Keratinocyte (primary cell): ENCODE results near the gene OR2V2. TPM values are rescaled to one million over a fixed set of nuclear protein-coding genes. Genes with fewer than 3 reads are reported as not detected.
"Not testable (repeated sequence)": the region's sequence is repeated elsewhere in the genome, so short reads cannot be mapped to it uniquely, and the experiment has no call there.

ENCODE experiments used
- DNase-seq: peaks from one replicate; pipeline ENCODE4 v3.0.0-alpha.2; 2011; ENCODE audit warnings: low read depth, missing footprints, low spot score
- FAIRE-seq: peaks from 2 replicates; lab custom pipeline; 2011; peaks lifted over from hg19 to GRCh38; lab: Jason Lieb, UNC
- H2AFZ ChIP-seq: 2 replicates; pipeline ENCODE4 v1.6.0; 2012; ENCODE audit warnings: low read length, control low read depth, inconsistent platforms; ENCODE audit not compliant: control insufficient read depth
- H3K27ac ChIP-seq: 2 replicates; pipeline ENCODE4 v1.5.1; 2011; ENCODE audit warnings: low read length; ENCODE audit not compliant: control insufficient read depth, insufficient read depth
- H3K27me3 ChIP-seq: 3 replicates; pipeline ENCODE4 v1.6.0; 2011; ENCODE audit warnings: low read length; ENCODE audit not compliant: control insufficient read depth, insufficient read depth; ENCODE audit errors: extremely low read depth
- H3K36me3 ChIP-seq, 2 experiments: 2 replicates in 1 of 2; 3 replicates in 1 of 2; pipeline ENCODE4 v1.5.1; 2011; ENCODE audit warnings: low read length in 2 of 2, mild to moderate bottlenecking in 1 of 2; ENCODE audit not compliant: control insufficient read depth in 2 of 2, insufficient read depth in 2 of 2; ENCODE audit errors: extremely low read depth in 1 of 2
- H3K4me1 ChIP-seq: 3 replicates; pipeline ENCODE4 v1.5.1; 2011; ENCODE audit warnings: low read length; ENCODE audit not compliant: control insufficient read depth, insufficient read depth; ENCODE audit errors: extremely low read depth
- H3K4me2 ChIP-seq: 3 replicates; pipeline ENCODE4 v1.6.0; 2011; ENCODE audit warnings: low read depth, low read length; ENCODE audit not compliant: control insufficient read depth, insufficient read depth; ENCODE audit errors: extremely low read depth
- H3K4me3 ChIP-seq, 3 experiments: fragments of 200-600 bp in 1 of 3; sonication (generic) in 1 of 3; 2 replicates in 2 of 3; 3 replicates in 1 of 3; pipeline ENCODE4 v1.5.1; 2011 to 2016; ENCODE audit warnings: low read length in 3 of 3, mild to moderate bottlenecking in 3 of 3, control low read depth in 2 of 3, inconsistent platforms in 1 of 3, low read depth in 1 of 3, mixed read lengths in 1 of 3, mixed run types in 1 of 3, moderate library complexity in 1 of 3; ENCODE audit not compliant: control insufficient read depth in 2 of 3, insufficient read depth in 2 of 3; ENCODE audit errors: extremely low read depth in 1 of 3
- H3K79me2 ChIP-seq: 2 replicates; pipeline ENCODE4 v1.6.0; 2012; ENCODE audit warnings: low read length; ENCODE audit not compliant: control insufficient read depth, insufficient read depth
- H3K9ac ChIP-seq: 3 replicates; pipeline ENCODE4 v1.6.0; 2011; ENCODE audit warnings: low read length; ENCODE audit not compliant: control insufficient read depth, insufficient read depth; ENCODE audit errors: extremely low read depth
- H3K9me1 ChIP-seq: 3 replicates; pipeline ENCODE4 v1.6.0; 2011; ENCODE audit warnings: low read length; ENCODE audit not compliant: control insufficient read depth, insufficient read depth; ENCODE audit errors: extremely low read depth
- H3K9me3 ChIP-seq: 2 replicates; pipeline ENCODE4 v1.5.1; 2012; ENCODE audit warnings: low read depth, low read length; ENCODE audit not compliant: control insufficient read depth
- H4K20me1 ChIP-seq: 3 replicates; pipeline ENCODE4 v1.6.0; 2011; ENCODE audit warnings: low read length; ENCODE audit not compliant: control insufficient read depth, insufficient read depth; ENCODE audit errors: extremely low read depth
- CTCF ChIP-seq, 3 experiments: IDR thresholded peaks in 1 of 3; conservative IDR thresholded peaks in 1 of 3; optimal IDR thresholded peaks in 1 of 3; 2 replicates in 2 of 3; 3 replicates in 1 of 3; pipeline versions ENCODE3 to v1.5.1; 2011; ENCODE audit warnings: low read length in 3 of 3, mild to moderate bottlenecking in 3 of 3, moderate library complexity in 2 of 3, control low read depth in 1 of 3, inconsistent platforms in 1 of 3; ENCODE audit not compliant: insufficient read depth in 2 of 3; ENCODE audit errors: extremely low read depth in 1 of 3
- EZH2 ChIP-seq: IDR thresholded peaks from one replicate; pipeline ENCODE4 v1.6.1; 2012; ENCODE audit warnings: inconsistent platforms, mild to moderate bottlenecking, low read length, moderate library complexity
- dilution Hi-C: fragments of 300-500 bp; cut with MboI; formaldehyde crosslinking; loops from one replicate; pipeline ENCODE4 v1.7.0; 2020; ENCODE audit warnings: low sequenced_read_pairs; ENCODE audit not compliant: extremely low pct_ligation_motif_present
- polyA plus RNA-seq, 5 experiments: library from polyadenylated mRNA; depleted of rRNA in 3 of 5; stranded (reverse) in 3 of 5; stranded (forward) in 1 of 5; unstranded in 1 of 5; fragments of >200 nt; gene quantifications; 1 replicate in 1 of 5; 2 replicates in 3 of 5; 3 replicates in 1 of 5; pipeline versions ENCODE4 v1.2.1 to v1.2.3, GENCODE V29; 2011 to 2012; ENCODE audit warnings: missing spikeins in 2 of 5, low read depth in 1 of 5, low replicate concordance in 1 of 5

OR2V2 gene
- polyA plus RNA-seq, 1 donor (not counting 4 experiments of a cell fraction or from before 2014, with no cell fraction given) = not detected

GRCh38 chr5:181159286-181160151, 12.1 kb downstream of the OR2V2 start:
- no peak overlapping the region for H3K4me3 ChIP-seq
- no peaks in the 10 kb centered on the region for H4K20me1 ChIP-seq
- FAIRE-seq (peak; percentile 76), DNase-seq (no peak)
- H3K4me1 ChIP-seq = peaks cover 12% of the 10 kb centered on the region
- H3K27me3 ChIP-seq = no peaks in the 10 kb centered on the region
- TF ChIP-seq CTCF (optimal IDR thresholded peaks at IDR 0.05 in 1 of 3, IDR thresholded peaks at IDR 0.05 in 1 of 3, conservative IDR thresholded peaks at IDR 0.05 in 1 of 3; ENCODE audit: extremely low read depth in 1 of 3, insufficient read depth in 2 of 3, low read length in 3 of 3) (peak; percentile 86 to 93 (median 91)), EZH2 (no peak)
- dilution Hi-C loops = no loop called here
- no peak overlapping the region for H2AFZ ChIP-seq
- H3K9me1 ChIP-seq = no peaks in the 10 kb centered on the region
- no peaks in the 10 kb centered on the region for H3K9me3 ChIP-seq
- H3K9ac ChIP-seq = peak overlapping the region; percentile 58
- peak overlapping the region; percentile 66 for H3K27ac ChIP-seq
- no peaks in the 10 kb centered on the region for H3K79me2 ChIP-seq
- no peaks in the 10 kb centered on the region for H3K36me3 ChIP-seq
- H3K4me2 ChIP-seq = peak overlapping the region; percentile 62

- H3K27ac ChIP-seq = peak overlapping the region; percentile 66
- H3K9ac ChIP-seq = peak overlapping the region; percentile 58
- no peaks in the 10 kb centered on the region for H3K27me3 ChIP-seq
- H3K79me2 ChIP-seq = no peaks in the 10 kb centered on the region
- H3K4me3 ChIP-seq = peak overlapping the region; percentile 16 to 46 (median 43)
- no peak for TF ChIP-seq EZH2
- TF ChIP-seq CTCF (optimal IDR thresholded peaks at IDR 0.05 in 1 of 3, IDR thresholded peaks at IDR 0.05 in 1 of 3, conservative IDR thresholded peaks at IDR 0.05 in 1 of 3; ENCODE audit: extremely low read depth in 1 of 3, insufficient read depth in 2 of 3, low read length in 3 of 3) = no peak
- no peak for DNase-seq
- no peaks in the 10 kb centered on the region for H4K20me1 ChIP-seq
- peak overlapping the region; percentile 62 for H3K4me2 ChIP-seq
- peaks cover 12% of the 10 kb centered on the region for H3K4me1 ChIP-seq
- H2AFZ ChIP-seq = peak overlapping the region; percentile 81
- no peaks in the 10 kb centered on the region for H3K9me3 ChIP-seq
- dilution Hi-C loops = no loop called here
- no peaks in the 10 kb centered on the region for H3K36me3 ChIP-seq
- FAIRE-seq = no peak
- no peaks in the 10 kb centered on the region for H3K9me1 ChIP-seq
These were observed 12.9 kb downstream of the OR2V2 start for GRCh38 chr5:181160152-181160754.

- peak overlapping the region; percentile 63 for H2AFZ ChIP-seq
- DNase-seq, dilution Hi-C loops, H3K79me2 ChIP-seq, H3K27me3 ChIP-seq, H3K9me3 ChIP-seq, H3K9me1 ChIP-seq, H3K36me3 ChIP-seq, H4K20me1 ChIP-seq: not testable (repeated sequence)
- H3K9ac ChIP-seq = peak overlapping the region; percentile 30
- H3K4me2 ChIP-seq = peak overlapping the region; percentile 65
- H3K4me1 ChIP-seq = peaks cover 12% of the 10 kb centered on the region
- peak overlapping the region; percentile 51 for H3K27ac ChIP-seq
- H3K4me3 ChIP-seq = peak overlapping the region in 1 of 3 experiments; percentile 52
- FAIRE-seq = peak; percentile 13
These were observed 13.6 kb downstream of the OR2V2 start for GRCh38 chr5:181160755-181161533.
